ENCODE measurements around the gene FHOD1. TPM values are rescaled to one million over a fixed set of nuclear protein-coding genes. Genes with fewer than 3 reads are reported as not detected.
A peak's percentile ranks its signal among the peaks of the same experiment; 100 is the strongest.

The FHOD1 gene
- total RNA-seq, 1 donor from 2014 or later = 50.4 TPM

DNA sequence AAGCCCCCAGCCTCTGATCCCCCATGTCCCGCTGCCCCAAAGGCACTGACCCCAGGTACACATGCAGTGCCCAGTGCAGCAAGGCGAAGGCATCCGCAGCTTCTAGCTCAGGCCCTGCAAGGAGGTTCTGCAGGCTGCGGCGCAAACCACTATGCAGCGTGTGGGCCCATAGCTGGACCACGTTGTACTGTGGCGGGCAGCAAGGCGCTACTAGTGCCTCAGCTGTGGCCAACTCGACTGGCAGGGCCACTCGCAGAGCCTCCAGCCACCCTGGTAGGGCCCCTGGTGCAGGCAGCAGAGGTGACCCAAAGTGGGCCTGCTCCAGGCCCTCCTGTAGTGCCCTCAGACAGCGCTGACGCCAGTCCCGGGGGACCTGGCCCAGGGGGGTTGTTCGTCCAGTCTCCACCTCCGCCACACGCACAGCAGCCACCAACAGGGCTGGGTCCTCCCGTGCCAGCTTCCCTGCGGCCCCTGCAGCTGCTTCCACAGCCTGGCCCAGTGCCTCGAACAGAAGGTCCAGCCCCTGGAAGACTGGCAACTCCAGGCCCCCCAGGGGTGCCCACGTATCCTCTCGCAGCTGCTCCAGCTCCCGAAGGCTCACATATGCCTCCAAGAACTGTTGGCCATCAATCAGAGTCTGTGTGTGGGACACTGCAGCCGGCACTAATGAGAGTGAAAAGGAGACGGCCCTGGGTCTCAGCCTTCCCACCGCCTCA lies 59.9 kb downstream of the FHOD1 start:
- TF ChIP-seq, protein P1, sequence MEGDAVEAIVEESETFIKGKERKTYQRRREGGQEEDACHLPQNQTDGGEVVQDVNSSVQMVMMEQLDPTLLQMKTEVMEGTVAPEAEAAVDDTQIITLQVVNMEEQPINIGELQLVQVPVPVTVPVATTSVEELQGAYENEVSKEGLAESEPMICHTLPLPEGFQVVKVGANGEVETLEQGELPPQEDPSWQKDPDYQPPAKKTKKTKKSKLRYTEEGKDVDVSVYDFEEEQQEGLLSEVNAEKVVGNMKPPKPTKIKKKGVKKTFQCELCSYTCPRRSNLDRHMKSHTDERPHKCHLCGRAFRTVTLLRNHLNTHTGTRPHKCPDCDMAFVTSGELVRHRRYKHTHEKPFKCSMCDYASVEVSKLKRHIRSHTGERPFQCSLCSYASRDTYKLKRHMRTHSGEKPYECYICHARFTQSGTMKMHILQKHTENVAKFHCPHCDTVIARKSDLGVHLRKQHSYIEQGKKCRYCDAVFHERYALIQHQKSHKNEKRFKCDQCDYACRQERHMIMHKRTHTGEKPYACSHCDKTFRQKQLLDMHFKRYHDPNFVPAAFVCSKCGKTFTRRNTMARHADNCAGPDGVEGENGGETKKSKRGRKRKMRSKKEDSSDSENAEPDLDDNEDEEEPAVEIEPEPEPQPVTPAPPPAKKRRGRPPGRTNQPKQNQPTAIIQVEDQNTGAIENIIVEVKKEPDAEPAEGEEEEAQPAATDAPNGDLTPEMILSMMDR (IDR thresholded peaks at IDR 0.05) = no peak
- CTCF ChIA-PET = interaction anchor here (1.5 kb wide), 1 partner anchor 32 kb away, joined by 4 read pairs; no protein-coding TSS in a partner anchor
- H3K9me3 Mint-ChIP-seq = no peaks in the 10 kb centered on the region

DNA sequence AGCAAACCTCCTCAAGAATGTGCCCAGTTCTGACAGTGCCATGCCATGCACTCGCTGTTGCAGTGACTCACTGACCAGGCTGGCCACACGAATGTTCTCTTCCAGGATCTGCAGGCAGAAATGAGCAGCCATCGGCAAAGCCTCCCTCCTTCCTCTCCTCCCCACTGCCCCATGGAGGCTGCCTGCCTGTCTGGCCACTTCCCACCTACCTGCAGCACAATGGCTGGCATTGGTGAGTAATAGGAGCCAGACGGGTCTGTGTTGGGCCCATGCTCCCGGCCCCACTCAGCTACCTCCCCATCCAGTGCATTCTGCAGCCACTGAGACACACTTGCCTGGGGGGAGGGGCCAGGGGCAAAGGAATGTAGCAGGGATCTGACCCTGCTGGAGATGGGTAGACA lies 60.7 kb downstream of the FHOD1 start:
- Mint-ChIP-seq H3K9me3 (no peaks in the 10 kb centered on the region), H3K27me3 (peaks cover 8% of the 10 kb centered on the region), H3K4me1 (peaks cover 17% of the 10 kb centered on the region), H3K27ac (no peak overlapping the region), H3K36me3 (ENCODE audit: low read depth) (no peaks in the 10 kb centered on the region), H3K4me3 (peak overlapping the region; percentile 32)
- TF ChIP-seq, protein P1 (IDR thresholded peaks at IDR 0.05) = no peak
- DNase-seq (no peak), ATAC-seq (ENCODE audit: low read depth) (no peak)
- ChIA-PET POLR2A (interaction anchor here (0.7 kb wide), 1 partner anchor 312 kb away, joined by 4 read pairs; no protein-coding TSS in a partner anchor), CTCF (interaction anchor here (1.5 kb wide), 1 partner anchor 31 kb away, joined by 4 read pairs; no protein-coding TSS in a partner anchor)
- intact Hi-C loops (cut with micrococcal nuclease) = no loop called here

More for the DNA sequence above, 59.9 kb downstream of the FHOD1 start:
- ATAC-seq (ENCODE audit: low read depth) (no peak), DNase-seq (no peak)
- Mint-ChIP-seq H3K4me1 (peaks cover 22% of the 10 kb centered on the region), H3K27me3 (peaks cover 8% of the 10 kb centered on the region), H3K4me3 (no peak overlapping the region), H3K27ac (no peak overlapping the region), H3K36me3 (ENCODE audit: low read depth) (no peaks in the 10 kb centered on the region)
- intact Hi-C loops (cut with micrococcal nuclease) = no loop called here
- POLR2A ChIA-PET = no interaction called here

DNA sequence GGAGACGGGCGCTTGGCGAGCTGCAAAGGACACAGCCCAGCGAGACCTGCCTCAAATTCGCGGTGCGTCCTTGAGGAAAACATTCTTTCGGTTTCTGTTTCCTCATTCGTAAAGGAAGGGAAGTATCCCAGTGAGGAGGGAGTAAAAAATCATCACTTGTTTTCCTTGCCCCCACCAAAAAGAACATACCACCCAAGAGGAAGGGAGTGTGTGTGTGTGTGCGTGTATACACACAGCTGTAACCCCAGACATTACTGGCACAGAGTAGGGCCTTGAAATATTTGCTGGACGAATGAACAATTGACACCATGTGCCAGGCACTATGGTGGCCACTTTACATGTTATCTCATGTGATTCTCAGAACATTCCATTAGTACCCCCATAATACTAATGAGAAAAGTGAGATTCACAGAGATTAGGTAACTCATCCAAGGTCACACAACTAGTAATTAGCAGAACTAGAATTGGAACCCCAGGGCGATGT lies 61.6 kb downstream of the FHOD1 start:
- H3K4me3 Mint-ChIP-seq = peak overlapping the region; percentile 85
- peaks cover 14% of the 10 kb centered on the region for H3K4me1 Mint-ChIP-seq
- intact Hi-C loops (cut with micrococcal nuclease) = loop anchor here (1.0 kb wide), 3 partner anchors 168 to 231 kb away; no protein-coding TSS in a partner anchor
- no peak for ATAC-seq (ENCODE audit: low read depth)
- POLR2A ChIA-PET = interaction anchor here (1.0 to 1.3 kb wide), 4 partner anchors 9 to 168 kb away, joined by 3 to 6 read pairs (median 4); partner anchors contain the start of genes FBXL8, TMEM208 and TRADD
- H3K36me3 Mint-ChIP-seq (ENCODE audit: low read depth) = no peaks in the 10 kb centered on the region
- CTCF ChIA-PET = interaction anchor here (0.6 to 2.1 kb wide), 10 partner anchors 9 to 290 kb away, joined by 3 to 15 read pairs (median 10); partner anchors contain the start of genes FBXL8 and TRADD
- H3K27ac Mint-ChIP-seq = peak overlapping the region; percentile 46
- DNase-seq = no peak
- H3K9me3 Mint-ChIP-seq = no peaks in the 10 kb centered on the region
- TF ChIP-seq, protein P1 (IDR thresholded peaks at IDR 0.05) = no peak
- H3K27me3 Mint-ChIP-seq = peaks cover 8% of the 10 kb centered on the region

DNA sequence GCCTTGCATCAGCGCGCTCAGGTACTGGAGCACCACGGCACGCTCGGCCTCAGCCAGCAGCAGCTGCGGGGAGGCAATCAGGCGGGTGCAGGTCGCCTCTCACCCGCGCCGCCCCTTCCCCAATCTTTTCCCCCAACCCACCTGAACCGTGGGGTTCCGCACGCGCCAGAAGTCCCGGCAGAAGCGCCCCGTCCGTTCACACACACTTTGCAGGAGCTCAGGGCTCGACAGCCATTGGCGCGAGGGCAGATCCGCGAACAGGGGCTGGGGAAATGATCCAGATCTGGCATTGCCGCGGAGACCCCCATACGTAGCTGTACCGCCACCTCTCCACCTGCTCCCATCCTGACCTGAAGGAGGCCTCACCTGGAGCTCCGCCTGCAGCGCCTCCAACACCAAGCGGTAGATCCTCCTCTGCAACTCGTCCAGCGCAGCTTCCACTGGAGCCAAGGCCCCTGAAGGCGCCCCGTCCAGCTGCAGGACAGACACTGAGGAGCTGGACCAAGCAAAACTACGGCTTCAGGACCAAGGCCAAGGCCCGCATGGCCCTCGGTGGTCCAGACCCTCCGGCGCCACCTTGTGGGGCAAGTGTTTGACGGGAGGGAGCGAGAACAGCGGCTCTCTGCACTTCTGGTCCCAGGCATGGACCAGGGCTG lies 62.2 kb downstream of the FHOD1 start:
- Mint-ChIP-seq H3K27ac (peak overlapping the region; percentile 46), H3K27me3 (peaks cover 8% of the 10 kb centered on the region), H3K36me3 (ENCODE audit: low read depth) (no peaks in the 10 kb centered on the region), H3K4me1 (peaks cover 14% of the 10 kb centered on the region), H3K4me3 (peak overlapping the region; percentile 85), H3K9me3 (no peaks in the 10 kb centered on the region)
- TF ChIP-seq, protein P1 (IDR thresholded peaks at IDR 0.05) = no peak
- CTCF ChIA-PET = interaction anchor here (0.6 to 2.1 kb wide), 11 partner anchors 8 to 290 kb away, joined by 3 to 15 read pairs (median 9); partner anchors contain the start of genes FBXL8 and TRADD
- intact Hi-C loops (cut with micrococcal nuclease) = loop anchor here (1.0 kb wide), 3 partner anchors 168 to 231 kb away; no protein-coding TSS in a partner anchor
- ATAC-seq (ENCODE audit: low read depth) (peak; percentile 26), DNase-seq (peak; percentile 75)
- POLR2A ChIA-PET = interaction anchor here (1.0 to 1.3 kb wide), 5 partner anchors 7 to 167 kb away, joined by 3 to 6 read pairs (median 4); partner anchors contain the start of genes E2F4, FBXL8, TMEM208 and TRADD

Data from activated B cell treated with CpG ODN at 0.5 μM for 24 hours (primary cell).